ENCODE data around the gene CHMP2A.
A peak's percentile ranks its signal among the peaks of the same experiment; 100 is the strongest.

Gene CHMP2A

DNA sequence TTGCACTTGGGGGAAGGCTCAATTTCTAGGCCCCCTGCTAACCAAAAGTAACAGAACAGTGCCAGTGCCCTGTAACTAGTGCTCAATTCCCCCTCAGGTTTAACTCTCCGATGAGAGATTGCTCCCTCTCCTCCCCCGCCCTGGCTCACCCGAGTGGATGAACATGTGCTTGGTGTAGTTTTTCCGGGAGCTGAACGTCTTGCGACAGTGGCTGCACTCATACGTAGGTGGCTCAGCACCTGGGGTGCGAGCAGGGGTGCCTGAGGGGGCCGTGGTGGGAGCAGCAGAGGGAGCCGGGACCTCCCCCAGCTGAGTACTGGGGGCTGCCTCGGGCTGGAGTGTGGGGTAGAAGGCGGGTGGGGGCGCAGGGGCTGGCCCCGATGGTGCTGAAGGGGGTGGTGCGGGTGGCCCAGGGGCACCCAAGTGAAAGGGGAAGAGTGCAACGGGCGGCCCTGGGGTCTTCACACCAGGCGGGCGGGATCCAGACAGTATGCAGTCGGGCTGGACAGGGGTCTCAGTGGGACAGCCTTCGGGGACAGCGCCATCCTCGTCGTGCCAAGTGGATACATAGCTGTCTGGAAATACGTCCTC, 38.6 kb downstream of the CHMP2A start:
- TF ChIP-seq CTCF (IDR thresholded peaks at IDR 0.05; ENCODE audit: control insufficient read depth, extremely low read depth, insufficient read depth), result no peak
- H3K4me3 ChIP-seq (ENCODE audit: low read depth, low read length), result no peak overlapping the region
- DNase-seq (ENCODE audit: low read depth), result no peak

DNA sequence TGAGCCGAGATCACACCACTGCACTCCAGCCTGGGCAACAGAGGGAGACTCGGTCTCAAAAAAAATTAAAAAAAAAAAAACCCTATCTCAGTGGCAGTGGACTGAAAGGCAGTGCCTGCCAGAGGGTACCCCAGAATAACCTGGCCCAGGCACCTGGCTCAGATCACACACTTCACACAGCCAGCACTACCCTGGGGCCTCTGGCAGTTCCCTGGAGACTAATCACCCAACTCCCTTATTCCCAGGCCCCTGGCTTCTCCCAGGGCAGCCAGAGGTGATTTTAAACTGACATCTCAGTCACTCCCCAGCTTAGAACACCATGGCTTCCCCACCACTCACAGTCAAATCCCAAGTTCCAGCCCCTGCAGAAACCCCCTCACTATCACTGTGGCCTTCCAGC, 39.6 kb downstream of the CHMP2A start:
- no peak for TF ChIP-seq CTCF (IDR thresholded peaks at IDR 0.05; ENCODE audit: control insufficient read depth, extremely low read depth, insufficient read depth)
- peak overlapping the region; percentile 87; the same call in 1 of the 2 replicates for H3K4me3 ChIP-seq (ENCODE audit: low read depth, low read length)
- DNase-seq (ENCODE audit: low read depth), result no peak

GRCh38 chr19:58514564-58515022, 40.3 kb downstream of the CHMP2A start:
- H3K4me3 ChIP-seq (ENCODE audit: low read depth, low read length), result peak overlapping the region; percentile 87
- TF ChIP-seq CTCF (IDR thresholded peaks at IDR 0.05; ENCODE audit: control insufficient read depth, extremely low read depth, insufficient read depth), result no peak
- no peak for DNase-seq (ENCODE audit: low read depth)

DNA sequence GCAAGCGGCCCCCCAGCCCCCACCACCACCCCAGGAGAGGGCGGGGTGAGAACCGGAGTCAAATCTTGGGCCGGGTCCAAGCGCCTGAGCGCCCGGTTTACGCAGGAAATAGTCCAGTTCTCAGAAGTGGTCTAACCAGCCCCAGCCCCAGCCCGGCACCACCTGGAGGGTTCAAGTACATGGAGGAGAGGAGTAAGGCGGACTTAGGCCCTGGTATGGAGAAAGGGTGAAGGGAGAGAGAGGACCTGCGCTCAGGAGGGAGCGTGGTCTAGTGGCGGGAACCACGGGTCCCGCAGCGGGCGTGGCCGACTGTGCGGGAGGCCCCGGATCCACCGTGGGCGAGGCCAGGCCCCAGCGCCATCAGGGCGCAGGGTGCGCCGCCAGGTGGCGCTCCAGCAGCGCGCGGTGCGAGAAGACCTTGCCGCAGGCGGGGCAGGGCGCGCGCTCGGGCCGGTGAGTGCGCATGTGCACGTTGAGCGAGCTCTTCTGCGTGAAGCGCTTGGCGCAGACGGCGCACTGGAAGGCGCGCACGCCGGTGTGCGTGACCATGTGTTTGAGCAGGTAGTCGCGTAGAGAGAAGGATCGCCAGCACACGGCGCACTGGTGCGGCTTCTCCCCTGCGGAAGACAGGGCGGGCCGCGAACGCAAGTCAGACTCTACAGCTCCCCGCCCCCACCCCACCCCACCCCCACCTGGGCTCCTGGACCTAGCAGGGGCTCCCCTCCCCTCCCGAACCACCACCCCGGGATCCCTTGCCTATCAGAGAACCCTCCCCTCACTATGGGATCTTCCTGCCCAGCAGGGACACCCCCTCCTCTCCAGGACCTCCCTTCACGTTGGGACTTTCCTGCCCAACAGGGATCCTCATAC, 41.0 kb downstream of the CHMP2A start:
- peak; percentile 93 for DNase-seq (ENCODE audit: low read depth)
- H3K4me3 ChIP-seq (ENCODE audit: low read depth, low read length), result peak overlapping the region; percentile 87
- TF ChIP-seq CTCF (IDR thresholded peaks at IDR 0.05; ENCODE audit: control insufficient read depth, extremely low read depth, insufficient read depth), result peak; percentile 99

GRCh38 chr19:58513213-58513693, 41.7 kb downstream of the CHMP2A start:
- H3K4me3 ChIP-seq (ENCODE audit: low read depth, low read length), result peak overlapping the region; percentile 87

More at GRCh38 chr19:58513213-58513693, 41.7 kb downstream of the CHMP2A start:
- TF ChIP-seq CTCF (IDR thresholded peaks at IDR 0.05; ENCODE audit: control insufficient read depth, extremely low read depth, insufficient read depth), result no peak
- no peak for DNase-seq (ENCODE audit: low read depth)
